ENCODE data around the gene TMC8.
"Not testable (repeated sequence)": the region's sequence is repeated elsewhere in the genome, so short reads cannot be mapped to it uniquely, and the experiment has no call there.

Gene TMC8

DNA sequence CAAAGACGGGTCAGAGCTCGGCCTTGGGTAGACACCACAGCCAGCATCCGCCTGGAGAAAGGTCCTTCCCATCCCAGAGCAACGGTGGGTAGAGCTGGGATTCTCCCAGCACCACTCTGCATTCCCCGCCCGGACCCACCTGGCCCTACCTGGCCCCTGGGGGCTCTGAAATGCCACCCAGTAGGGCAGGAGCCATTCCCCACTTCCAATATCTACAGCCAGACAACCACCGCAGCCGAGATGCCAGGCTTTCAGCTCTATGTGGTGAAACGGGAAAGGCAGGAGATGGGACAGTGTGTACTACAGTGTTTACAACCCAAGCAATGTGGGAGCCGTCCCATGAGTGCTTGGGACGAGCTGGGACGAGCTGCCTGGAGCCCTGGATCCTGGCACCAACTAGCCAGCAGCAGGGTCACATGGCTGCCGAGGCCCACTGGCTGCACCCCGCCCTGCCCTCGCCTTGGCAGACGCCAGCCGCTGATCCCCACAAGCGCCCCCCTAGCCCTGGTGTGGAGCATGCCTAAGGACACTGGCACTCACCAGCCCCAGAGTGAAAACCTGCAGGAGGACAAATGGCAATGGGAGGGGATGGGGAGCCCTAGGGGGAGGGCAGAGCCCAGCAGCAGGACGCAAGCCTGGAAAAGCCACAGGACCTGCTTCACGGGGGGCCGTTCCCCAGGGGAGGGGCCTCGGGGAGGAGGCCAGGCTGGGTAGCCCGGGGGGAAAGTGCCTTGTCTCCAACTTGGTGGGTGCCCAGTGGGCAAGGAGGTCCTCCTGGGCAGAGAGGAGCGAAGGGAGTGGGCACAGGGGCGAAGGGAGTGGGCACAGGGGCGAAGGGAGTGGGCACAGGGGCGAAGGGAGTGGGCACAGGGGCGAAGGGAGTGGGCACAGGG lies 15.5 kb upstream of the TMC8 start:
- peaks cover 38 to 66% of the 10 kb centered on the region in 2 donors for H3K4me1 Mint-ChIP-seq
- H3K36me3 Mint-ChIP-seq, result peaks cover 61 to 70% of the 10 kb centered on the region in 2 donors
- peak overlapping the region in 1 of 2 donors; percentile 21 for H3K4me3 Mint-ChIP-seq

DNA sequence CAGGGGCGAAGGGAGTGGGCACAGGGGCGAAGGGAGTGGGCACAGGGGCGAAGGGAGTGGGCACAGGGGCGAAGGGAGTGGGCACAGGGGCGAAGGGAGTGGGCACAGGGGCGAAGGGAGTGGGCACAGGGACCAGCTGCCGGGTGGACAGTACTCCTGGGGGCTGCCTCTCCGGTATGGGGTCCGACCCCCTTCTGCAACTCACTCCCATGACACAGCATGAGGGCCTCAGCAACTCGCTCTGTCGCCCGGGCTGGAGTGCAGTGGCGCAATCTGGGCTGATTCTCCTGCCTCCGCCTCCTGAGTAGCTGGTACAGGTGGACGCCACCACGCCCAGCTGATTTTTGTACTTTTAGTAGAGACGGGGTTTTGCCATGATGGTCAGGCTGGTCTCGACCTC lies 14.8 kb upstream of the TMC8 start:
- ATAC-seq (replicated peaks); H3K4me3 Mint-ChIP-seq; DNase-seq; H3K9me3 Mint-ChIP-seq; H3K27me3 Mint-ChIP-seq: not testable (repeated sequence)
- Mint-ChIP-seq H3K36me3 (peaks cover 61 to 70% of the 10 kb centered on the region in 2 donors), H3K4me1 (peaks cover 39 to 68% of the 10 kb centered on the region in 2 donors), H3K27ac (peak overlapping the region; percentile 47)

More for the DNA sequence above, 15.5 kb upstream of the TMC8 start:
- ATAC-seq (replicated peaks), result no peak
- no peak for DNase-seq
- Mint-ChIP-seq H3K9me3 (no peaks in the 10 kb centered on the region), H3K27me3 (no peaks in the 10 kb centered on the region), H3K27ac (peak overlapping the region; percentile 97)

DNA sequence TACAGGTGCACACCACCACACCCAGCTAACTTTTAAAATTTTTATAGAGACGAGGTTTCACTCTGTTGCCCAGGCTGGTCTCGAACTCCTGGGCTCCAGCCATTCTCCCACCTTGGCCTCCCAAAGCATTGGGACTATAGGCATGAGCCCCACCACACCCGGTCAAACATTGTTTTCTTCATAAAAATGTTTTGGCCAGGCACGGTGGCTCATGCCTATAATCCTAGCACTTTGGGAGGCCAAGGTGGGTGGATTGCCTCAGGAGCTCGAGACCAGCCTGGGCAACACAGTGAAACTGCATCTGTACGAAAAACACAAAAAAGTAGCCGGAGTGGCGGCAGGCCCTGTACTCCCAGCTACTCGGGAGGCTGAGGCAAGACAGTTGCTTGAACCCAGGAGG lies 14.2 kb upstream of the TMC8 start:
- ATAC-seq (replicated peaks) (no peak), DNase-seq (no peak)
- Mint-ChIP-seq H3K4me3 (no peak overlapping the region), H3K4me1 (peaks cover 43 to 68% of the 10 kb centered on the region in 2 donors), H3K36me3 (peaks cover 62 to 70% of the 10 kb centered on the region in 2 donors), H3K27me3 (no peaks in the 10 kb centered on the region), H3K9me3 (no peaks in the 10 kb centered on the region), H3K27ac (peak overlapping the region; percentile 93)

DNA sequence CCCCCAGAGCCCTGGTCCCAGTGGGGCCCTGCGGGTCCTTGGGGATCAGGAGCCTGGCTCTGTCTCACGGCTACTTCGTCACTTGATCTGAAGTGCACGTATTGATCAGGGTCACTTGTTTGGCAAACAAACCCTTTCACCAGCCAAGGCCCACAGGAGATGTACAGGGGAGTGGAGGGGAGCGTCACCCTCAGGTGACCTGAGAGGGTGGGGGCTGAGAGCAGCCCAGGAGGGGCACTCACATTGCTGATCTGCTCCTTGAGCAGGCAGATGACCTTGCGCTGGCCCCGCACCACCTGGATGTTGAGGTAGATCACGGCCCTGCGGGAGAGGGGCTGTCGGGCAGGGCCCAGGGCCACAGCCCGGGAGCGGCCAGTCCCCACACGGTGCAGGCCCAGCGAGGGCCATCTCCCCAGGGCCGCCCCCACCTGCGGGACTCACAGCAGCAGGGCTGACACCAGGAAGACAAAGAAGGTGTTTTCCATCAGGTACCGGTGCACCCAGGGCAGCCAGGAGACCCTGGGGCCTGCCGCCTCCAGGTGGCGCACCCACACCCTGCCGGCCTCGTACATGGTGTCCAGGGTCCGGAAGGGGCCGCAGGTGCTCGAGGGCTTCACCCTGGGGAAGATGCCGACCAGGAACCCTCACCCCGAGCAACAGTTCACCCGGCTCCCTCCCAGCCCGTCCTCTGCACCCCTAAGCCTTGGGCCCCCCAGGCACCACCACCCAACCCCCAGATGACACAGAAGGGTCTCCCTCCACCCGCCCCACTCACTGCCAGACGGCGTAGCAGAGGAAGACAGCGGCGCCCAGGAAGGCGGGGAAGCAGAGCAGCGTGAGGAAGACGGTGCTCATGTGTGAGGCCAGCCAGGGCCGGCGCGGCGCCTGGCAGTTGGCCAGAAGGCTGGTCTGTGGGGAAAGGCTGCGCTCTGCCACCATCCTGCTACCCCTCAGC lies 13.3 kb upstream of the TMC8 start:
- no peak for DNase-seq
- H3K27me3 Mint-ChIP-seq, result no peaks in the 10 kb centered on the region
- H3K36me3 Mint-ChIP-seq, result peaks cover 70 to 77% of the 10 kb centered on the region in 2 donors
- ATAC-seq (replicated peaks), result peak; percentile 6 to 10
- H3K4me3 Mint-ChIP-seq, result peak overlapping the region in 1 of 2 donors; percentile 46
- peak overlapping the region; percentile 93 for H3K27ac Mint-ChIP-seq
- peaks cover 50 to 76% of the 10 kb centered on the region in 2 donors for H3K4me1 Mint-ChIP-seq
- H3K9me3 Mint-ChIP-seq, result no peaks in the 10 kb centered on the region

DNA sequence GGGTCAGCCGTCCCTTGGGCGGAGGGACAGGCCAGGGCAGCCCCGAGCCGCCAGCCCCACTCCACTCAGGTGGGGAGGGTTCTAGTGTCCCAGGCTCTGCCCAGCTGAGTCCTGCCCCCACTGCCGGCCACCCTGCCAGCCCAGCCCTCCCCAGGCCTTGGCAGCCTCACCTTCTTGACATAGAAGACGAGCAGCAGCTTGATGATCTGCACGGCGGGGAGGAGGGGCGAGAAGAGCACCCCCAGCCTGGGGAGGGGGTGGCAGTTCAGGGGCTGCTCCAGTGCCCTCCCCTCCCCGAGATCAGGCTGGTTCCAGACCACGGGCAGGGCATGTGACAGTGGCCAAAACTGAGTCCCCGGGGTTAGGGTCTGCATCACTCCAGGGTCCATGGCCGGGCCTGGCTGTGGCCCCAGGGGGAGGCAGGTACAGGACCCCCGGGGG lies 11.8 kb upstream of the TMC8 start:
- no peaks in the 10 kb centered on the region for H3K9me3 Mint-ChIP-seq
- ATAC-seq (replicated peaks) (no peak), DNase-seq (no peak)
- no peak overlapping the region for H3K4me3 Mint-ChIP-seq
- peak overlapping the region; percentile 83 for H3K27ac Mint-ChIP-seq
- no peaks in the 10 kb centered on the region for H3K27me3 Mint-ChIP-seq
- H3K36me3 Mint-ChIP-seq, result peaks cover 70 to 78% of the 10 kb centered on the region in 2 donors
- H3K4me1 Mint-ChIP-seq, result peaks cover 52 to 77% of the 10 kb centered on the region in 2 donors

DNA sequence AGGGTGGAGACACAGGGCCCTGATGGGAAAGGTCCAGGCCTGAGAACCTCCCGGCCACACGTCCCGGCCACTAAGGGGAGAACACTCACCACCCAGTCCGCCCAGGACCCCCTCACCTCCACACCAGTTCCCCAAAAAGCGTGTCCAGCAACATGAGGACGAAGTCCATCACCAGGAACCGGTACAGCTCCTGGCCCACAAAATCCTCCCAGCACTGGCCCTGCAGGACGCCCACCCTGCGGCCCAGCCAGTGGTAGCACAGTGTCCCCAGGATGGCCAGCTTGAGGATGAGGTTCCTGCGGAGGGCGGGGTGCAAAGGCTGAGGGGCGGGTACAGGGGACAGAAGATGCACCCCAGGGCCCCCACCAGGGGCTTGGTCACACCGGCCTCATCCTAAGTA lies 10.0 kb upstream of the TMC8 start:
- no peak for DNase-seq
- H3K27ac Mint-ChIP-seq, result peak overlapping the region; percentile 98
- H3K4me1 Mint-ChIP-seq, result peaks cover 54 to 78% of the 10 kb centered on the region in 2 donors
- no peaks in the 10 kb centered on the region for H3K27me3 Mint-ChIP-seq
- H3K36me3 Mint-ChIP-seq, result peaks cover 68 to 74% of the 10 kb centered on the region in 2 donors
- peak overlapping the region; percentile 32 to 46 for H3K4me3 Mint-ChIP-seq
- ATAC-seq (replicated peaks), result no peak
- H3K9me3 Mint-ChIP-seq, result no peaks in the 10 kb centered on the region

DNA sequence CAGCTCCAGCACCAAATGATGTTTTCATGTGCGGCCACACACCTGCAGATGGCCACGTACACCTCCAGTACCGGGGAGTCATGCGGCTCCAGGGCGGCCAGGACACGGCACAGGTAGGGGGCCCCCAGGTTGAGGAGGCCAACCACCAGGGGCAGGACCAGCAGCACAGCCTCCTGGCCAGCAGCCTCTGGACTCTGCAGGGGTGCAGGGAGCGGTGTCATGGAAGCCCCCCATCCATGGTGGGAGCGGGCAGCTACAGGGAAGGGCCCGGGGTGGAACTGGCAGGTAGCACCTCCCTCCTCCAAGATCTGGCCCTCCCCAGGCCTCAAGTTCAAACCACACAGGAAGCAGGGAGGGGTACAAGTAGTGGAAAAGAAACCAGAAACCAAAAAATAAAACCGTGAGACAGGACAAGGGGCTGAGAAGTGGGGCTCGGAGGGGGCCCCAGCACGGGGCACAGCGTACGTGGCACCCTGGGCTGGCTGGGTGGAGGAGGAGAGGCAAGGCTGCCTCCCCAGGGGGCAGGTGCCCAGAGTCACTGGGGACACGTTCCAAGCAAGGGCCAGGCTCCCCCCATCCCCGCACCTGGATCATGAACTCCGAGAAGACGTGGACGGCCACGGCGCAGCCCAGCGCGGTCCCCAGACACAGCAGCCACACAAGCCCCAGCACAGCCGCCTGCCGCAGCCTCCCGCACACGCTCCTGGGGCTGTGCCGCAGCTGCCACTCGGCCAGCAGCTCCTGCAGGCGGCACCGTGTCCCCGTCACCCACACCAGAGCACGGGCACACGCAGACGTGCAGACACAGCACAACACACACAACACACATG lies 9.4 kb upstream of the TMC8 start:
- peaks cover 58 to 84% of the 10 kb centered on the region in 2 donors for H3K4me1 Mint-ChIP-seq
- H3K4me3 Mint-ChIP-seq, result peak overlapping the region; percentile 81 to 97
- H3K36me3 Mint-ChIP-seq, result peaks cover 72 to 80% of the 10 kb centered on the region in 2 donors
- H3K27me3 Mint-ChIP-seq, result no peaks in the 10 kb centered on the region
- peak overlapping the region; percentile 98 for H3K27ac Mint-ChIP-seq
- no peaks in the 10 kb centered on the region for H3K9me3 Mint-ChIP-seq
- ATAC-seq (replicated peaks) (no peak), DNase-seq (no peak)

DNA sequence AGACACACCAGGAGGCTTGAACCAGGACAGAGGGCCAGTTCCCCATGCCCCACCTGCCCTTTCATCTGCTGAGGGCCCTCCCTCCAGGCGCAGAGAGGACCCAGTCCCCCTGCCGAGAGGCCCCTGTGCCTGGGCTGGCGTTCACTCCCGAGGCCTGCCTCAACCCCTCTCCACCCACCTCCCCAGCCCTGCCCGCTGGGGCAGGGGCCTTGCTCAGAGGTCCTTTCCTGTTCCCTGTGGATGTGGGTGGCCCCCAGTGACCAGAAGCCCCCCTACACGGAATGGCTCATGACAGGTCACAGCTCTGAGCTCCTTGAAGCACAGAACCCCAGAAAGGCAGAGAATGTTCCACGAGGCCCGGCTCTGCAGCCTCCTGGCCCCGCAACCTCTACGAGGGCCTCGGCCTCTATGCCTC lies 8.8 kb upstream of the TMC8 start:
- Mint-ChIP-seq H3K27me3 (no peaks in the 10 kb centered on the region), H3K27ac (peak overlapping the region; percentile 98), H3K36me3 (peaks cover 71 to 83% of the 10 kb centered on the region in 2 donors), H3K9me3 (no peaks in the 10 kb centered on the region), H3K4me1 (peaks cover 62 to 89% of the 10 kb centered on the region in 2 donors), H3K4me3 (peak overlapping the region; percentile 81 to 97)
- no peak for ATAC-seq (replicated peaks)
- peak; percentile 0 for DNase-seq

DNA sequence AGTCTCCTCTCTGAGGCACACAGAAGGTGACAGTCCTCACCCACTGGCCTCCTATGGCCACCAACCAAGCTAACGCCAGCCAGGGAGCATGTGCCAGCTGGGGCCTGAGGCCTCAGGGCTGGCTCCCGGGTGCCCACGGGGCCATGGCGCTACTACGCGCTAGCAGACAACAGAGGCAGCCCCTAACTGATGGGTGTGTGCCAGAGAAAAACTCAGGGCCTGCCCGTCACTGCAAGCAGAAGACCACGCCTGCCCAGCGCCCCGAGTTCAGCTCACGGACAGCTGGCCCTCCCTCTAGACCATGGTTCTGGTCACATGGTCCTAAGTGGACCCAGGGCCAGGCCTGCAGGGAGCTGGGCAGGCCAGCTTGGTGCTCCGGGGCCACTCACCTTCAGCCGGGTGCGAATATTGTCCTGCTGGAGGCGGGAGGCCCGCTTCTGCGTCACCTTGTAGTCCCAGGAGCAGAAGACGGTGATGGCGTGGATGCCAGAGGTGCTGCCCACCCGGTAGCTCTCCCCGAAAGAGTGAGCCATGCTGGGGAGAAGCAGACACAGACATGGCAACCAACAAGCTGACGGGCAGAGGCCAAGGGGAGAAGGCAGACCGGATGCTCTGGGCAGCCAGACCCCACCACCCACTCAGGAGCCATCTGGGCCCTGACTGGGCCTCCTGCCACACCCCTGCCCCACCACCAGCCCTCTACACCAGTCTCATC lies 8.2 kb upstream of the TMC8 start:
- H3K27me3 Mint-ChIP-seq, result no peaks in the 10 kb centered on the region
- H3K36me3 Mint-ChIP-seq, result peaks cover 71 to 84% of the 10 kb centered on the region in 2 donors
- no peak for ATAC-seq (replicated peaks)
- H3K4me3 Mint-ChIP-seq, result peak overlapping the region; percentile 81 to 97
- peak overlapping the region; percentile 98 for H3K27ac Mint-ChIP-seq
- H3K9me3 Mint-ChIP-seq, result no peaks in the 10 kb centered on the region
- peak; percentile 12 for DNase-seq
- peaks cover 64 to 89% of the 10 kb centered on the region in 2 donors for H3K4me1 Mint-ChIP-seq

DNA sequence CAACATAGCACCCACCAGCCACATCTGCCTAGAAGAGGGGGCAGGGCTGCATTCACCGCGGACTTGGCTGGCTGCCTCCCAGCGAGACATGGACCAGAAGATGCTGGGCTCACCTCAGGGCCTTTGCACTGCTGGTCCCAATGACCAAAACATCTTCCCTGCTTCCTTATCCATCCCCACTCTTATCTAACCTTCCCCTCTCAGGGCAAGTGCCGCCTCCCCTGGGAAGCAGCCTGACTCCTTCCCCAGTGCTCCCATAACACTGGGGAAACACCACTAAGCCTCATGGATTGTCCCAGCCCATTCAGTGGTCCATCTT lies 7.7 kb upstream of the TMC8 start:
- no peak for DNase-seq
- Mint-ChIP-seq H3K4me3 (peak overlapping the region; percentile 81 to 97), H3K4me1 (peaks cover 68 to 89% of the 10 kb centered on the region in 2 donors), H3K27me3 (no peaks in the 10 kb centered on the region), H3K9me3 (no peaks in the 10 kb centered on the region), H3K36me3 (peaks cover 71 to 84% of the 10 kb centered on the region in 2 donors), H3K27ac (peak overlapping the region; percentile 98)
- no peak for ATAC-seq (replicated peaks)

DNA sequence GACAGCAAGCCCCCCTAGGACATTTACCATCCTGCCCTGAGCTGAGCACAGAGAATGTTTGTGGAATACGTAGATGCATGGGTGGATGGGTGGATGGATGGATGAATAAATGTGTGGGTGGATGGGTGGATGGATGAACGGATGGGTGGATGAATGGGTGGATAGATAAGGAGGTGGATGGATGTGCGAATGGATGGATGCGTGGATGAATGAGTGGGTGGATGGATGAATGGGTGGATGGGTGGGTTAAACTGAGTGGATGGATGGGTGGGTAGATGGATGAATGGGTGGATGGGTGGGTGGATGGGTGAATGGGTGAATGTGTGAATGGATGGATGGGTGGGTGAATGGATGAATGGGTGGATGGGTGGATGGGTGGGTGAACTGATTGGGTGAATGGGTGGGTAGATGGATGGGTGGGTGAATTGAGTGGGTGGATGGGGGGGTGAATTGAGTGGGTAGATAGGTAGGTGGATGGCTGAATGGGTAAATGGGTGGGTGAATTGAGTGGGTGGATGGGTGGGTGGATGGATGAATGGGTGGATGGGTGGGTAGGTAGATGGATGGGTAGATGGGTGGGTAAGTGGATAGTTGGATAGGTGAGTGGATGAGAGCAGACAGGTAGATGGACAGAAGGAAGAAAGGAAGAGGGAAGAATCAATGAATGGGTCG lies 7.2 kb upstream of the TMC8 start:
- peaks cover 68 to 87% of the 10 kb centered on the region in 2 donors for H3K4me1 Mint-ChIP-seq
- no peak for ATAC-seq (replicated peaks)
- DNase-seq, result no peak
- peaks cover 69 to 81% of the 10 kb centered on the region in 2 donors for H3K36me3 Mint-ChIP-seq
- peak overlapping the region; percentile 81 to 97 for H3K4me3 Mint-ChIP-seq
- H3K9me3 Mint-ChIP-seq, result no peaks in the 10 kb centered on the region
- no peaks in the 10 kb centered on the region for H3K27me3 Mint-ChIP-seq
- H3K27ac Mint-ChIP-seq, result peak overlapping the region; percentile 98

DNA sequence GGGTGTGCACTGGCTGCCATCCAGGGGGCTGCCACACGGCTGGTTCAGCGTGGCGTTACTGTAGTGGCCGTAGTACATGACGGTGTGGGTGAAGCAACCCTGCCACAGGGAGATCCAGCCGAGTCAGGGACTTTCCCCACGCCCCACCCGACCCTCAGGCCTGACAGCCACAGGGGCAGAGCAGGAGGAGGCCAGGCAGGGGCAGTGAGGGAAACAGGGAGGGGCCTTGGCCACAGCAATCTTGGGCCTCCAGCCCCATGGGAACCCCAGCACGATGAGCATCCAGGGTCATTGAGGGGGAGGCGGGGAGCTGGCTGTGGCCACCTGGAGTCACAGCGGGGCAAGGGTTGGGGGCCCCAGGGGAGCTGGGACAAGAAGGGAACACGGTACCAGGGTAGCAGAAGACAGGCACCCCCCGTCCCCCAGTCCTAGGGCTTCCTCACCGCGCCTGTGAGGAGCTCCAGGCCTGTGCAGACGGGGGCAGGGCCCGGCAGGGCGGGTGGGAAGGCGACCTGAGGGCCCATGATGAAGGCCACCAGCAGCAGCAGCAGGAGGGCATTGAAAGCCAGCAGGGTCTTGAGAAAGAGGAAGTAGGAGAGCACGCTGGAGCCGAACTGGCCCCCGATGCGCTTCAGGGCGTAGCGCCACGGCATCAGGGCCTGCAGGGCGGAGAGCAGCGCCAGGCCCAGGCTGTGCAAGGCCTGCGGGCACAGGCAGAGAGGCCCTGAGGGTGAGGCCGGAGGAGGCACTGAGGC lies 6.3 kb upstream of the TMC8 start:
- H3K4me3 Mint-ChIP-seq, result peak overlapping the region; percentile 81 to 97
- H3K27ac Mint-ChIP-seq, result peak overlapping the region; percentile 98
- DNase-seq (peak; percentile 82), ATAC-seq (replicated peaks) (peak; percentile 51 to 55)
- no peaks in the 10 kb centered on the region for H3K9me3 Mint-ChIP-seq
- no peaks in the 10 kb centered on the region for H3K27me3 Mint-ChIP-seq
- peaks cover 68 to 80% of the 10 kb centered on the region in 2 donors for H3K36me3 Mint-ChIP-seq
- H3K4me1 Mint-ChIP-seq, result peaks cover 72 to 89% of the 10 kb centered on the region in 2 donors
